H1 (cell line): ENCODE data around the gene ADAMTS8. TPM values are rescaled to one million over a fixed set of nuclear protein-coding genes. Genes with fewer than 3 reads are reported as not detected.

Source experiments
- CTCF ChIA-PET: fragments of 300-600 bp; sonication (Branson Sonifier 250); formaldehyde crosslinking; loops from one replicate; lab custom pipeline; 2021; ENCODE audit not compliant: partially characterized antibody; lab: Charles Lee
- POLR2A ChIA-PET: fragments of 300-600 bp; sonication (Branson Sonifier 250); formaldehyde crosslinking; loops from one replicate; lab custom pipeline; 2021; ENCODE audit warnings: inconsistent platforms; ENCODE audit not compliant: partially characterized antibody; lab: Charles Lee
- DNase-seq, 2 experiments: peaks; one replicate each; pipeline versions ENCODE4 v3.0.0 to v3.0.0-alpha.2; 2010 to 2022; ENCODE audit warnings: low spot score in 2 of 2, low read depth in 1 of 2, mixed read lengths in 1 of 2
- FAIRE-seq: peaks from 2 replicates; lab custom pipeline; 2011; peaks lifted over from hg19 to GRCh38; lab: Jason Lieb, UNC
- H2AFZ ChIP-seq: 2 replicates; pipeline ENCODE4 v1.8.1; 2012; ENCODE audit warnings: low read length, inconsistent platforms
- H2AK5ac ChIP-seq: 2 replicates; pipeline ENCODE4 v1.6.1; 2013; ENCODE audit warnings: low read depth, low read length
- H2BK120ac ChIP-seq: replicated peaks from 2 replicates; pipeline ENCODE3; 2013; ENCODE audit warnings: low read depth, low read length, inconsistent platforms
- H2BK12ac ChIP-seq: 2 replicates; pipeline ENCODE4 v1.6.1; 2013; ENCODE audit warnings: low read depth, low read length
- H2BK15ac ChIP-seq: 2 replicates; pipeline ENCODE4 v1.6.1; 2013; ENCODE audit warnings: low read length
- H2BK20ac ChIP-seq: 2 replicates; pipeline ENCODE4 v1.6.1; 2013; ENCODE audit warnings: low read length
- H2BK5ac ChIP-seq: 2 replicates; pipeline ENCODE4 v1.6.1; 2013; ENCODE audit warnings: low read depth, low read length
- H3K14ac ChIP-seq: 2 replicates; pipeline ENCODE4 v1.6.1; 2013; ENCODE audit warnings: inconsistent platforms; ENCODE audit not compliant: insufficient read length
- H3K18ac ChIP-seq: 2 replicates; pipeline ENCODE4 v1.6.1; 2013; ENCODE audit warnings: low read length; ENCODE audit errors: extremely low read depth
- H3K23ac ChIP-seq: 2 replicates; pipeline ENCODE4 v1.6.1; 2013; ENCODE audit warnings: inconsistent platforms; ENCODE audit not compliant: insufficient read length
- H3K23me2 ChIP-seq: 2 replicates; pipeline ENCODE4 v1.6.1; 2013; ENCODE audit warnings: low read depth, low read length
- H3K27ac ChIP-seq: 2 replicates; pipeline ENCODE4 v1.6.1; 2011; ENCODE audit warnings: low read depth, low read length, inconsistent platforms
- H3K27me3 ChIP-seq, 4 experiments: replicated peaks in 1 of 4; 1 replicate in 1 of 4; 2 replicates in 3 of 4; pipeline versions ENCODE4 v1.6.1 to v1.8.1; 2011 to 2013; ENCODE audit warnings: low read length in 3 of 4, mild to moderate bottlenecking in 3 of 4, inconsistent platforms in 2 of 4, mixed read lengths in 2 of 4, moderate library complexity in 1 of 4; ENCODE audit not compliant: control insufficient read depth in 3 of 4, insufficient read depth in 3 of 4; ENCODE audit errors: extremely low read depth in 1 of 4
- H3K36me3 ChIP-seq, 4 experiments: 2 replicates each; pipeline versions ENCODE4 v1.6.1 to v1.8.1; 2011 to 2013; ENCODE audit warnings: mild to moderate bottlenecking in 4 of 4, low read length in 3 of 4, moderate library complexity in 2 of 4, control low read depth in 1 of 4, inconsistent platforms in 1 of 4; ENCODE audit not compliant: insufficient read depth in 4 of 4, control insufficient read depth in 2 of 4
- H3K4ac ChIP-seq: replicated peaks from 2 replicates; pipeline ENCODE3; 2013; ENCODE audit warnings: low read length, low read depth, mixed read lengths, inconsistent platforms; ENCODE audit not compliant: insufficient read length
- H3K4me1 ChIP-seq, 4 experiments: replicated peaks in 1 of 4; 1 replicate in 1 of 4; 2 replicates in 3 of 4; pipeline versions ENCODE4 v1.6.1 to v1.8.1; 2011 to 2013; ENCODE audit warnings: low read length in 3 of 4, inconsistent platforms in 2 of 4, mixed read lengths in 1 of 4; ENCODE audit not compliant: insufficient read depth in 4 of 4, control insufficient read depth in 3 of 4
- H3K4me2 ChIP-seq, 2 experiments: 2 replicates each; pipeline versions ENCODE4 v1.6.1 to v1.8.1; 2011 to 2013; ENCODE audit warnings: low read depth in 2 of 2, low read length in 2 of 2, control low read depth in 1 of 2, inconsistent platforms in 1 of 2, mild to moderate bottlenecking in 1 of 2; ENCODE audit not compliant: insufficient read depth in 1 of 2
- H3K4me3 ChIP-seq, 4 experiments: fragments of 200-600, 300-600 bp in 1 of 4; sonication (generic), shearing (Covaris generic), sonication (Bioruptor Twin) in 1 of 4; 2 replicates each; pipeline versions ENCODE4 v1.5.1 to v1.8.1; 2011 to 2016; ENCODE audit warnings: low read length in 4 of 4, low read depth in 3 of 4, control low read depth in 2 of 4, inconsistent platforms in 2 of 4, mild to moderate bottlenecking in 2 of 4, mixed read lengths in 1 of 4, moderate library complexity in 1 of 4; ENCODE audit not compliant: insufficient read depth in 2 of 4; ENCODE audit errors: extremely low read depth in 1 of 4
- H3K56ac ChIP-seq: replicated peaks from 2 replicates; pipeline ENCODE3; 2013; ENCODE audit warnings: low read depth, mild to moderate bottlenecking, mixed read lengths, low read length, inconsistent platforms; ENCODE audit not compliant: insufficient read length
- H3K79me1 ChIP-seq: 2 replicates; pipeline ENCODE4 v1.6.1; 2013; ENCODE audit warnings: low read depth, low read length, control low read depth
- H3K79me2 ChIP-seq, 2 experiments: 2 replicates each; pipeline versions ENCODE4 v1.6.1 to v1.8.1; 2012 to 2013; ENCODE audit warnings: low read length in 2 of 2, mild to moderate bottlenecking in 2 of 2, inconsistent platforms in 1 of 2; ENCODE audit not compliant: insufficient read depth in 2 of 2, control insufficient read depth in 1 of 2
- H3K9ac ChIP-seq, 4 experiments: replicated peaks in 1 of 4; 1 replicate in 1 of 4; 2 replicates in 3 of 4; pipeline versions ENCODE4 v1.6.1 to v1.8.1; 2011 to 2013; ENCODE audit warnings: low read depth in 3 of 4, low read length in 3 of 4, control low read depth in 2 of 4, mild to moderate bottlenecking in 2 of 4, moderate library complexity in 2 of 4, inconsistent platforms in 1 of 4; ENCODE audit errors: extremely low read depth in 1 of 4
- H3K9me3 ChIP-seq, 2 experiments: 2 replicates each; pipeline versions ENCODE4 v1.6.1 to v1.8.1; 2012 to 2013; ENCODE audit warnings: mild to moderate bottlenecking in 2 of 2, moderate library complexity in 2 of 2, control low read depth in 1 of 2, inconsistent platforms in 1 of 2, low read depth in 1 of 2, low read length in 1 of 2, mixed read lengths in 1 of 2; ENCODE audit not compliant: insufficient read depth in 2 of 2
- H4K20me1 ChIP-seq, 2 experiments: replicated peaks in 1 of 2; 2 replicates each; pipeline versions ENCODE3 to v1.8.1; 2011 to 2013; ENCODE audit warnings: inconsistent platforms in 2 of 2, low read length in 2 of 2, mild to moderate bottlenecking in 1 of 2; ENCODE audit not compliant: insufficient read depth in 2 of 2, control insufficient read depth in 1 of 2
- H4K5ac ChIP-seq: 2 replicates; pipeline ENCODE4 v1.6.1; 2013; ENCODE audit warnings: low read length, low read depth, mixed read lengths, inconsistent platforms; ENCODE audit not compliant: insufficient read length
- H4K8ac ChIP-seq: 2 replicates; pipeline ENCODE4 v1.8.0; 2013; ENCODE audit warnings: mild to moderate bottlenecking, moderate library complexity, low read length, inconsistent platforms; ENCODE audit not compliant: insufficient read depth; ENCODE audit errors: extremely low read depth
- H4K91ac ChIP-seq: replicated peaks from 2 replicates; pipeline ENCODE3; 2013; ENCODE audit warnings: low read length, mixed read lengths, inconsistent platforms; ENCODE audit not compliant: insufficient read length
- BCL11A ChIP-seq, 2 experiments: IDR thresholded peaks; one replicate each; pipeline ENCODE4 v1.6.1; 2011; ENCODE audit warnings: low read depth in 2 of 2, low read length in 2 of 2, mild to moderate bottlenecking in 2 of 2
- CBX5 ChIP-seq: fragments of 300-800, 300-1000 bp; sonication (generic); IDR thresholded peaks from 2 replicates; pipeline ENCODE4 v1.7.1; 2016; ENCODE audit warnings: antibody characterized with exemption, low read length, low read depth
- CHD1 ChIP-seq: IDR thresholded peaks from 2 replicates; pipeline ENCODE4 v1.6.1; 2012; ENCODE audit warnings: low read depth, low read length, improper control_type of control experiment
- EZH2 ChIP-seq: fragments of 200-600 bp; sonication (generic); IDR thresholded peaks from 2 replicates; pipeline ENCODE4 v1.7.1; 2012; ENCODE audit warnings: low read depth, mild to moderate bottlenecking, moderate library complexity, low read length, inconsistent platforms; ENCODE audit not compliant: severe bottlenecking
- KDM5A ChIP-seq: fragments of 200-600 bp; IDR thresholded peaks from 2 replicates; pipeline ENCODE4 v1.7.1; 2012; ENCODE audit warnings: mild to moderate bottlenecking, low read length, inconsistent platforms, mixed read lengths
- MAFK ChIP-seq: IDR thresholded peaks from 2 replicates; pipeline ENCODE4 v1.6.1; 2012; ENCODE audit warnings: low read depth, mild to moderate bottlenecking, improper control_type of control experiment, low read length
- MAX ChIP-seq: IDR thresholded peaks from 2 replicates; pipeline ENCODE4 v1.6.1; 2012; ENCODE audit warnings: inconsistent platforms
- PHF8 ChIP-seq: fragments of 200-600 bp; sonication (generic); conservative IDR thresholded peaks from 2 replicates; pipeline ENCODE4 v1.7.1; 2012; ENCODE audit warnings: low read depth, mild to moderate bottlenecking, inconsistent platforms, low read length, moderate library complexity
- POU5F1 ChIP-seq: IDR thresholded peaks from 2 replicates; pipeline ENCODE4 v1.6.1; 2011; ENCODE audit warnings: low read depth, mild to moderate bottlenecking, low read length, moderate library complexity
- RBBP5 ChIP-seq: IDR thresholded peaks from 2 replicates; pipeline ENCODE4 v1.7.1; 2012; ENCODE audit warnings: low read depth, mild to moderate bottlenecking, inconsistent platforms, low read length, moderate library complexity, borderline replicate concordance
- RFX5 ChIP-seq: IDR thresholded peaks from 2 replicates; pipeline ENCODE4 v1.6.1; 2011; ENCODE audit warnings: low read depth, low read length, improper control_type of control experiment, borderline replicate concordance
- RXRA ChIP-seq: IDR thresholded peaks from 2 replicates; pipeline ENCODE4 v1.6.1; 2011; ENCODE audit warnings: low read depth, mild to moderate bottlenecking, low read length, moderate library complexity; ENCODE audit not compliant: insufficient read depth
- SAP30 ChIP-seq: fragments of 300-600 bp; sonication (generic); IDR thresholded peaks from 2 replicates; pipeline ENCODE4 v1.7.1; 2012; ENCODE audit warnings: low read length, moderate library complexity, mild to moderate bottlenecking, inconsistent platforms; ENCODE audit not compliant: insufficient read depth, insufficient replicate concordance
- SIRT6 ChIP-seq: IDR thresholded peaks from one replicate; pipeline ENCODE4 v1.7.1; 2012; ENCODE audit warnings: low read length, inconsistent platforms
- SP1 ChIP-seq: IDR thresholded peaks from 2 replicates; pipeline ENCODE4 v1.6.1; 2011; ENCODE audit warnings: low read depth, low read length
- SP4 ChIP-seq: IDR thresholded peaks from 2 replicates; pipeline ENCODE4 v1.6.1; 2012; ENCODE audit warnings: low read length, inconsistent platforms
- WGBS, 2 experiments: shearing (Covaris generic) in 1 of 2; methylation state at CpG; one replicate each; pipeline versions ENCODE4 v1.1.6 to v1.1.7; 2013 to 2015; ENCODE audit warnings: low lambda C conversion rate in 2 of 2, mixed read lengths in 2 of 2, inconsistent platforms in 1 of 2, low coverage in 1 of 2, missing lambda C conversion rate in 1 of 2; ENCODE audit not compliant: insufficient replicate concordance in 2 of 2, insufficient coverage in 1 of 2, insufficient read length in 1 of 2; ENCODE audit errors: extremely low coverage in 1 of 2, missing lambda C conversion rate in 1 of 2; 5-methylcytosine and 5-hydroxymethylcytosine counted together
- polyA plus RNA-seq, 7 experiments: library from polyadenylated mRNA; depleted of rRNA in 3 of 7; stranded (reverse) in 5 of 7; unstranded in 2 of 7; fragments of >200 nt in 5 of 7; fragments of 200-250 nt in 2 of 7; gene quantifications; 1 replicate in 5 of 7; 2 replicates in 1 of 7; 4 replicates in 1 of 7; pipeline versions ENCODE4 v1.2.1 to v1.2.3, GENCODE V29; 2011 to 2013; ENCODE audit warnings: missing spikeins in 2 of 7, mixed read lengths in 2 of 7
- total RNA-seq: library from RNA; stranded (reverse); fragmentation: NEBNext Ultra II Directional; extraction: Animal tissue kit (Norgen Biotek cat#: 25700); gene quantifications from 2 replicates; pipeline ENCODE4 v1.2.1, GENCODE V29; 2021

The ADAMTS8 gene
- total and polyA plus RNA-seq, 2 of the 8 experiments (the other 6 are each of a cell fraction or from before 2014, with no cell fraction given) = 9.3 to 16.6 TPM

GRCh38 chr11:130458410-130458729, 30.0 kb upstream of the ADAMTS8 start:
- no peak overlapping the region for H3K23ac ChIP-seq
- H3K4me1 ChIP-seq = no peaks in the 10 kb centered on the region
- 89% methylated on average over 4 of the region's 4 CpGs; no CpG with 5 or more reads in 1 of the 2 experiments for WGBS, 2 experiments
- no peak overlapping the region for H2BK120ac ChIP-seq
- ChIA-PET CTCF (interaction anchor here (1.3 kb wide), 1 partner anchor 8 kb away, joined by 6 read pairs; no protein-coding TSS in a partner anchor), POLR2A (no interaction called here)
- H3K4ac ChIP-seq = no peak overlapping the region
- H3K56ac ChIP-seq = no peak overlapping the region
- no peak for FAIRE-seq
- no peaks in the 10 kb centered on the region; a peak in 1 of 8 replicates for H3K36me3 ChIP-seq
- no peak overlapping the region for H2BK5ac ChIP-seq
- no peak overlapping the region for H3K4me2 ChIP-seq
- no peak overlapping the region for H2AFZ ChIP-seq
- H3K9ac ChIP-seq = no peak overlapping the region
- H2AK5ac ChIP-seq = no peak overlapping the region
- no peak overlapping the region for H4K91ac ChIP-seq
- H3K9me3 ChIP-seq = no peaks in the 10 kb centered on the region
- H3K14ac ChIP-seq = no peak overlapping the region
- H3K4me3 ChIP-seq = no peak overlapping the region
- H3K79me2 ChIP-seq = no peaks in the 10 kb centered on the region
- H3K18ac ChIP-seq = no peak overlapping the region
- H4K5ac ChIP-seq = no peak overlapping the region
- H4K8ac ChIP-seq = no peak overlapping the region
- no peak overlapping the region for H2BK20ac ChIP-seq
- H3K27me3 ChIP-seq = peaks cover 0 to 3% (median 3%) of the 10 kb centered on the region in 4 experiments; a peak in 4 of 7 replicates
- DNase-seq = no peak
- H3K23me2 ChIP-seq = no peaks in the 10 kb centered on the region
- H3K27ac ChIP-seq = no peak overlapping the region
- no peaks in the 10 kb centered on the region for H3K79me1 ChIP-seq
- H2BK12ac ChIP-seq = no peak overlapping the region
- H2BK15ac ChIP-seq = no peak overlapping the region
- peaks cover 0 to 2% of the 10 kb centered on the region in 2 experiments for H4K20me1 ChIP-seq
- TF ChIP-seq CBX5 (no peak), SP4 (no peak), RBBP5 (no peak), KDM5A (no peak), RFX5 (no peak), MAFK (no peak), PHF8 (no peak), SP1 (no peak), SIRT6 (no peak), RXRA (no peak), CHD1 (no peak), BCL11A (IDR thresholded peaks at IDR 0.05; ENCODE audit: low read depth in 2 of 2, low read length in 2 of 2) (no peak), SAP30 (no peak), POU5F1 (no peak), MAX (no peak), EZH2 (no peak)
